ENCODE results near the gene TSPAN18.

Gene TSPAN18

DNA sequence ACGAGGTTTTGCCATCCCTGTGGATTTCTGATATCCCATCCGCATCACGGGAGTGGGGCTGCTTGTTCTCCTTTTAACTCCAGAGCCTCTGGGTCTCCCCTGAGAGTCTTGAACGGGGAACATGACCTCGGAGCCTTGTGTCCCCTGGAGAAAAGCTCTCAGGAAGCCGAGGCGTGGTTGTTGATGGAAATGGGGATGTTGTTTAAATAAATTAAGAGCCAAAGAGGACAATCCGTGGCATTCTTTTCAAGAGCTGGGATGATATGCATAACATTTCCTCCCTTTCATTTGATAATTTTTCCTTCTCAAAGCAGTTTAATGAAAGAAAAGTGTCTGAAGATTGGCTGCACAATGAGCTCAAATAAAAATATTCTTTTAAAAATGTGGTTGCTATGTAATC lies 14.2 kb downstream of the TSPAN18 start:
- in situ Hi-C loops (cut with HindIII; ENCODE audit: low sequenced_read_pairs), result no loop called here
- TF ChIP-seq, protein P1, sequence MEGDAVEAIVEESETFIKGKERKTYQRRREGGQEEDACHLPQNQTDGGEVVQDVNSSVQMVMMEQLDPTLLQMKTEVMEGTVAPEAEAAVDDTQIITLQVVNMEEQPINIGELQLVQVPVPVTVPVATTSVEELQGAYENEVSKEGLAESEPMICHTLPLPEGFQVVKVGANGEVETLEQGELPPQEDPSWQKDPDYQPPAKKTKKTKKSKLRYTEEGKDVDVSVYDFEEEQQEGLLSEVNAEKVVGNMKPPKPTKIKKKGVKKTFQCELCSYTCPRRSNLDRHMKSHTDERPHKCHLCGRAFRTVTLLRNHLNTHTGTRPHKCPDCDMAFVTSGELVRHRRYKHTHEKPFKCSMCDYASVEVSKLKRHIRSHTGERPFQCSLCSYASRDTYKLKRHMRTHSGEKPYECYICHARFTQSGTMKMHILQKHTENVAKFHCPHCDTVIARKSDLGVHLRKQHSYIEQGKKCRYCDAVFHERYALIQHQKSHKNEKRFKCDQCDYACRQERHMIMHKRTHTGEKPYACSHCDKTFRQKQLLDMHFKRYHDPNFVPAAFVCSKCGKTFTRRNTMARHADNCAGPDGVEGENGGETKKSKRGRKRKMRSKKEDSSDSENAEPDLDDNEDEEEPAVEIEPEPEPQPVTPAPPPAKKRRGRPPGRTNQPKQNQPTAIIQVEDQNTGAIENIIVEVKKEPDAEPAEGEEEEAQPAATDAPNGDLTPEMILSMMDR (IDR thresholded peaks at IDR 0.05; ENCODE audit: low read depth, low read length, missing control alignments), result no peak
- H3K4me3 ChIP-seq (ENCODE audit: low read depth, low read length), result no peak overlapping the region
- no peak for DNase-seq (ENCODE audit: low read depth)

DNA sequence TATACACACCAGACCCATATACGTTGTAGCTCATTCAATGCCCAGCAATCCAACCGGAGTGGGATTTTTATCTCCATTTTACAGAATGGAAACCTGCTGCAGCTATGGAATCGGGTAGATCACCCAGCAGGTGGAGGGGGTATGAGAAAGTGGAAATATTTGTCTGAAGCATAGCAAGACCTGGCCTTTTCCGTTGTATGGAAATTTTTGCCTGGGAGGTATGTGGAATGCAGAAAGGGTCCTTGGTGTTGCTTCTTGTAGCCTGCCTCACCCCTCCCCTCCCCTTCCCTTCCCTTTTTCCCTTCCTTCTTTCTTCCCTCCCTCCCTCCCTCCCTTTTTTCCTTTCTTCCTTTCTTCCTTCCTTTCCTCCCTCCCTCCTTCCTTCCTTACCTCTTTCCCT lies 15.2 kb downstream of the TSPAN18 start:
- no peak overlapping the region for H3K4me3 ChIP-seq (ENCODE audit: low read depth, low read length)
- TF ChIP-seq, protein P1 (IDR thresholded peaks at IDR 0.05; ENCODE audit: low read depth, low read length, missing control alignments), result no peak
- in situ Hi-C loops (cut with HindIII; ENCODE audit: low sequenced_read_pairs), result no loop called here
- no peak for DNase-seq (ENCODE audit: low read depth)

DNA sequence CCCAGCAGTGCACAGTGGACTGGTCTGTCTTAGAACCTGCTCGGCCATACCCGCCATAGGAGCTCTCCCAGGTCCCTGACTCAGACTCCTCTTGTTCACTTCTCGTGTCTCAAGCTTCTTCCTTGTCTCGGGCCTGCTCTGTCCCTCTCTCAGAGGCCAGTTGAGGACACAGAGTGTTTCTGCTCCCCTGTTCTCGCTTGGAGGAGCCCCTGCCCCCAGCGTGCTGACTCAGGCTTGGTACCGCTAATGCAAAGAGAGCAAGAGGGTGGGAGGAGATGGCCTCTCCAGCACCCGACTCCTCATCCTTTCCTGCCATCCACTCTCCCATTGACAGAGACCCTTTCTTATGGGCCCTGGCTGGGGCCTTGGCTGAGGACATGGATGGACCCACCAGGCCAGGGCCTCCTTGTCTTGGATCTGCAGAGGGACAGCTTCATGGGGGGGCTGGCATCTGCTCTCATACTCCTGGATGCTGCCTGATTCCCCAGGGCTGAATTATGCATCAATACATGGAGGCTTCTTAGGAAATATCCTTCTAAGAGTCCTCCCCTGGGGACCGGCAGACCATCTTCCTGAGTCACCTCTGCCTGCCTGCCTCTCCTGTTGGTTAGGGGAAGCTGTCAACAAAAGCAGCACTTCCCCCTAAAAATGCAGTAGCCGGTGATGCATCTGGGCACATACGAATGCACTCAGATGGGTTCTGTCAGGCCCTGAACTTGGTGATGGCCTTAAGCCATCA lies 15.9 kb downstream of the TSPAN18 start:
- no peak overlapping the region for H3K4me3 ChIP-seq (ENCODE audit: low read depth, low read length)
- in situ Hi-C loops (cut with HindIII; ENCODE audit: low sequenced_read_pairs), result no loop called here
- TF ChIP-seq, protein P1 (IDR thresholded peaks at IDR 0.05; ENCODE audit: low read depth, low read length, missing control alignments), result no peak
- no peak for DNase-seq (ENCODE audit: low read depth)

DNA sequence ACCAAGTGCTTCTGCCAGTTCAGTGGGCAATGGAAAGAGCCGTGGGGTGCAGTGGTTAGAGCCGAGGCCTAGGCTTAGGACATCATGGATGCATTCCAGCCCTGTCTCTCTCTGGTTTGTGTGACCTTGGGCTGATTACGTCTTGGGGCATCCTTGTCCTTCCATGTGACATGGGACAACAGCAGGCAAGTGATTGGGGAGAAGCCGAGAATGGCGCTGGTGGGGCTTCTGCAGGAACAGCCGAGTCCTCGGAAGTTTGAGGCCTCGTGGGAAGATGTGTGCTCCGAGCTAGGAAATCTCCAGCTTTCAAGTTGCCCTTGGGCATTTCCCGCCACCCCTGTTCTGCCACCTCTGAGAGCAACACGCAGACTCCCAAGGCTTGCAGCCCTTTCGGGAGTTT lies 16.6 kb downstream of the TSPAN18 start:
- H3K4me3 ChIP-seq (ENCODE audit: low read depth, low read length), result no peak overlapping the region
- TF ChIP-seq, protein P1 (IDR thresholded peaks at IDR 0.05; ENCODE audit: low read depth, low read length, missing control alignments), result no peak
- DNase-seq (ENCODE audit: low read depth), result no peak
- in situ Hi-C loops (cut with HindIII; ENCODE audit: low sequenced_read_pairs), result no loop called here

DNA sequence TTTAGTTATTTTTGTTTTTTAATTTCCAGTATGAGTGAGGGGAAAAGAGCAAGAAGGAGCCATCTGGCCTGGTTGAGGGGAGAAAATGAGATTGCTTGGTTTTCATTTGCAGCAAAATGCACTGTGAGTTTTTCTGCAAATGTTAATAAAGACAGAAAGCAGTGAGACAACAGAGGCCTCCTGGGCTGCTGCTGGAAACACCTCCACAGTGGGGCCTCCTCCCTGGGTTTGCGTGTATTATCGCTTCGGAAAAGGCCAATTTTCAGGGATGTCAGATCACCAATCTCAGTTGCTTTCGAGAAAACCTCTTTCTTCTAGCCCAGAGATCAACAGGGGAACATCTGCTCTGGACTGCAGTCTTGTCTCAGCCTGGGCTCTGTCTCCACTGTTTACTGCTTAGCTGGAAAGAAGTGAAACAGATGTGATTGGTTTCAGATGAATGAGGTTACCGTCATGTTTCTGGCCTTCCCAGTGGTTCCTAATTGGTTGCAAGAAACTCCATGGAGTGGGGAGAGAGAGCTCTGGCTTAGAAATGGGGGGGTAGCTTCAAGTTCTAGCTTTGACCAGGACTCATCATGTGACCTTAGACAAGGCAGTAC lies 17.3 kb downstream of the TSPAN18 start:
- TF ChIP-seq, protein P1 (IDR thresholded peaks at IDR 0.05; ENCODE audit: low read depth, low read length, missing control alignments), result no peak
- no peak for DNase-seq (ENCODE audit: low read depth)
- in situ Hi-C loops (cut with HindIII; ENCODE audit: low sequenced_read_pairs), result no loop called here
- H3K4me3 ChIP-seq (ENCODE audit: low read depth, low read length), result no peak overlapping the region

DNA sequence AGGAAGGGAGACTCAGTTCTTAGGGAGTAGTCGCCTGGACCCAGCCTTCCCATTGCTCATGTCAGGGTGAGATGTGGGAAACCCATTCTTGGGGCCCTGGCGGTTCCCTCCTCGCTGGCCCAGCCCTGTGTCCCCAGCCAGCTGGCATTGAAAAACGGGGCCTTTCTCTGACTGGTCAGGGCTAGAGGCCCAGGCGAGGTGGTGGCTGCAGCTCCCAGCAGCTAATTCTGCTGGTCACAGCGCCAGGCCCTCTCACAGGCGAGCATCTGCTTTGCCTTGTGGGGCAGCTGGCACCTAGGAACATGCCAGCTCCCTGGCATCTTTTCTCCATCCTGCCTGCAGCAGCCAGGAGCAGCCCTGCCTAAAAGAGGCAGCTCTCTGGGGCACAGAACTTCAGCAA lies 20.1 kb downstream of the TSPAN18 start:
- no peak overlapping the region for H3K4me3 ChIP-seq (ENCODE audit: low read depth, low read length)
- DNase-seq (ENCODE audit: low read depth), result no peak
- in situ Hi-C loops (cut with HindIII; ENCODE audit: low sequenced_read_pairs), result no loop called here
- TF ChIP-seq, protein P1 (IDR thresholded peaks at IDR 0.05; ENCODE audit: low read depth, low read length, missing control alignments), result no peak
